RCC 7860 (cell line): ENCODE measurements around the gene OR2H2.
A peak's percentile ranks its signal among the peaks of the same experiment; 100 is the strongest.

Experiments used
- DNase-seq: peaks from one replicate; pipeline ENCODE4 v3.0.0-alpha.2; 2015; ENCODE audit warnings: low spot score
- FAIRE-seq: peaks from 2 replicates; lab custom pipeline; 2012; peaks lifted over from hg19 to GRCh38; lab: Jason Lieb, UNC

The OR2H2 gene

DNA sequence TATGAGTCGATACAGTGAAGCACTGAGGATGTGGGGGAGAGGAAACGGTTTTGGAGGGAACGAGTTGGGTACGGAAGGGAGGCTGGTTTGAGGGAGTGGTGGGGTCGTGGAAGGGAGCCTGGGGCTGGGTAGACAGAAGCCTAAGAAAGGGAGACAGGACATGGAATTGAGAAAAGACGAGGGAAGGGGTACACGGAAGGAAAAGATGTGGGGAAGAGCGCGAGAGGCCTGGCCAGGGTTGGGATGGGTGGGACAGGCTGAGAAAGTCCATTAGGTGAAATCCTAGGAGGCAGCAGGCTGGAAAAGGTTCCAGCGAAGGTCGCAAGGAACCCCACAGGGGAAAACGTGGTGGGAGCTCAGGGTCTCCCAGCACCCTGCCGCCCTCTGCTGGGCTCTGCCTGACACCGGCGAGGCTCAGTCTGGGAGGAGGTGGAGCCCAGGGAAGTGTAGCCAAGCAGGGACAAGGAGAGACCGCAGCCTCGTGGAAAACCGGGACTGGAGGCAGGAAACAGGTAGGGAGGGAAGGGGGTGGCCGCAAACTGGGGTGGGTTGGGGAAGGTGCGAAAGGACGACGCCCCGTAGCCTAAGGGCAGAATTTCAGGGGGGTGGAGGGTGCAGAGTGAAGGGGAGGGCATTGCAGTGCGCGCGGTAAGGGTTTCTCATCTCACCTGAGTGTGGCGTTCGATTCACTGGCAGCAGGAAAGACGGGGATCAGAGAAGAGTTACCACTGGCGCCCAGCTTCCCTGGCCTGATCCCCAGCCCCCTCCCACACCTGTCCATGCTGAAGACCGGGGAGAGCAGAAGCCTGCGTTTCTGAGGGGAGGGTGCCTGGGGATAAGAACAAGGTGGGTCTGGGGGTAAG, 43.7 kb downstream of the OR2H2 start:
- FAIRE-seq, result no peak

DNA sequence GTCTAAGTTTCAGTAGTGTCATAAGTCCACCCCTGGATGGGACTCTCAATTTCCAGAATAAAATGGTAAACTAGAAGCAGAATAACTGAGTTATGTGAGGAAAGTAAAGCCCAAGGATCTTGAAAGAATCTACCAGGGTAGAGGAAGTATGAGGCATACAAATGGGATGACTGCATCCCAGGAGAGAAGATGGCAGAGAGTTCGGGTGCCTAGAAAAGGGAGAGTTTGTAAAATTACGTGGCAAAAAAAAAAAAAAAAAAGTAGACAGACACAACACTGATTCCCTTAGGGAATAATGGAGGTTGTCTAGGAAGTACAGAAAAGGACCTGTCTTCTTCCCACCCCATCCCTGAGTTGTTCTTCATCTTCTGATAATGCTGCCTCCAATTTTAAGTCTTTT, 44.6 kb downstream of the OR2H2 start:
- FAIRE-seq (no peak), DNase-seq (no peak)

More for the DNA sequence above, 43.7 kb downstream of the OR2H2 start:
- peak; percentile 6 for DNase-seq

DNA sequence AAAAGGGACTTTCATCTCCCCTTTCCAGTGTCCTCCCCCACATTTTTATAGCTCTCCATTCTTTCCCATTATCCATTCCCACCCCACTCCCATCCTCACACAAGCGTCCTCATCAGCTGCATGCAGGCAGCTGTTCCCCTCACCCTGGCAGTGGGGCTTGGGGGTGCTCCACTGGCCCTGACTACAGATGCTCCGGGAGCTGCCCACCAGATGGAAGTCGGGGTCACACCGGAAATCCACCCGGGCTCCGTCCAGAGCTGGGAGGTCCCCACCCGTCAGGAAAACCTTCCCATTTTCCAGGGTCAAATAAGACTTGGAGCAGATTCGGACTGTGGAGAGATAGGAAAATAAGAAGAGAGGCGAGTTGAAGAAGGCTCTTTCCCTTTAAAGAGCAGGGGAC, 45.4 kb downstream of the OR2H2 start:
- no peak for DNase-seq
- FAIRE-seq, result no peak

DNA sequence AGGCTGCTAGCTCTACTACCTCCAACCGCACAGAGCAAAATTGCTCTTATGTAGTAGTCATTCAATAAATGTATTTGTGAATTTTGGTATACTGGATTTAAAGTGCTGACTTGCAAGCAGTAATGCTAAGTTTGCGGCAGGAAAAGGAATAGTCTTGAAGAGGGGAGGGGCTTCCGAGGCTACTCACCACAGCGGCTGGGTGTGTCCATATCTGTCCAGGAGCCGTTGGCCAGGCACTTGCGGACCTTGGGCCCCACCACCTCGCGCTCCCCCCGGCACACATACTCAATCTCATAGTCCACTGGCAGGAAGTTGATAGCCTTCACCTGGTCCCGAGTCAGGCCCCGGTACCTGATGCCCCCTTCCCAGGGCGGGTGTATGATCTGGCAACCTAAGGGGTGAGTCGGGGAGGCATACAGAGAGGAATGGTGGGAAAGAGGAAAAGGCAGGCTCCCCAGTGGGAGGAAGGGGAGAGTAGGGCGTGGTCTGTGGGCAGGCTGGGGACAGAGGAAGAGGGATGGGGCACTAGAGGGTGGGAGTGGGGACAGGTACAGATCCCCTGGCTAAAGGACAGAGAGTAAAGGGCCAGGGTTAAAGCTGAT, 46.4 kb downstream of the OR2H2 start:
- DNase-seq (no peak), FAIRE-seq (no peak)

DNA sequence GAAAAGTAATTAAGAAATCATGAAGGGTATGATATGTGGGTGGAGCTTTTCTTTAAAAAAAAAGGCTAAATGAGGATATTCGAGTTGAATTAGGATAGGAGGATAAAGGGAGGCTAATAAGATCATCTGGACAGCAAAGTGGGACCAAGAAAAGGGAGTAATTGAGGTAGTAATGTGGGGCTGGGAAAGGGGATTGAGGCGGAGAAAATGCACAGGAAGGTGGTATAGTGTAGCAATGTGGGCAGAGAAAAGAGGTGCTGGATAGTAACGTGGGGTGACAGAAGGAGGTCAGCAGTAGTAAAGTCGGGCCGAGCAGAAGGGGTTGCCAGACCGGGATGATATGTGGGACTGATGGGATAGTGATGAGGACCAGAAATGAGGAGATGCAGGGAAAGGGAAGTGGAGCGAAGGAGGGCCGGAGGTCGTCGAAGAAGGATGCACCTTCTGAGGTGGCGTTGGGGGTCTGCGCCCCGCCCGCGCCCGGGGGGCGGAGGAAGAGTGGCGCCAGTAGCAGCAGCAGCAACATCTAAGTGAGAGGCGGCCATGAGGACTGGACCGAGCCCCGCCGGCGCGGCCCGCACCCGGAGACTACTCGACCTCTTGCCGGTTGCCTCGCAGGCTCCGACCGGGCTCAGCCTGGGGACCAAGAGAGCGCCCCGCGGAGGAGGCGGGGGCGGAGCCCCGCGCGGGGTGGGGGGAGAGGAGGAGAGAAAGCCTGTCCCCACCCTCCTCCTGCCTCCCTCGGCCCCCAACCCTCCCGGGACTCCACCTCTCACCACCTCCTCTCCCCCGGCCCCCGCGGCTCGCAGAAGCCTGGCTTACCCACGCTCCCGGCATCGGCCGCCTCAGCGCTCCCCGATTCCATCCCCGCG, 47.2 kb downstream of the OR2H2 start:
- no peak for DNase-seq
- FAIRE-seq, result no peak

DNA sequence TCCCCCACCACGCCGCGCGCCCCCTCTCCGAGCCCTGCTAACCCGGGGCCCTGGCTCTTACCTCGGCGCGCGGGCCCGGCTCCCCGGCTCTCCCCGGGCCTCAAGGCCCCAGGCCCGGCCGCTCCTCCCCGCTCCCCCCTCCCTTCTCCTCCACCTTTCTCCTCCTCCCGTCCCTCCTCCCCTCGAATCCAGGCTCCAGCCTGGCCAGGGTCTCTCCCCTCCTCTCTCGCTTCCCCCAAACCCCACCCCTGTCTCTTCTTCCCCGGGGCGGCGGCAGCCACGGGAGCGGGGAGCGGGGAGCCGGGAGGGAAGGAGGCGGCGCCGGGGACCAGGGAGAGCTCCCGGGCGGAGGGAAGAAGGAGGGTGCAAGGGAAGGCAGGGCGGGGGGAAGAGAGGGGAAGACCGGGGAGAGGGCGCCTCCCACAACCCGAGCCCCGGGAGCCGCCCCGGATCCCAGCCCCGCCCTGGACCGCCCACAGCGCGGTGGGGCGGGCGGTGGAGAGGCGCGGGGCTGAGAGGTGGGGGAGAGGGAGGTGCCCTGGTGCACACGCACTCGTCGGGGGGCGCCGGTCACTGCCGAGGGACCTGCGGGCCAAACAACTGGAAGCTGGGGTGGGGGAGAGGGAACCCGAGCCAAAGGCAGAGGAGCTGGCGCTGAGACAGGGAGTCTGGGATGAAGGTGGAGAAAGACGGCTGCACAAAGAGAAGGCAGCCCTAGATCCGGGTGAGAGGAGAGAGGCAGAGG, 48.0 kb downstream of the OR2H2 start, which contains the start of gene GABBR1:
Gene GABBR1 (minus strand): TSS at position 395 of the 745 bp plus-strand sequence. CDS start 798 bp downstream, outside the sequence.
- FAIRE-seq, result no peak

DNA sequence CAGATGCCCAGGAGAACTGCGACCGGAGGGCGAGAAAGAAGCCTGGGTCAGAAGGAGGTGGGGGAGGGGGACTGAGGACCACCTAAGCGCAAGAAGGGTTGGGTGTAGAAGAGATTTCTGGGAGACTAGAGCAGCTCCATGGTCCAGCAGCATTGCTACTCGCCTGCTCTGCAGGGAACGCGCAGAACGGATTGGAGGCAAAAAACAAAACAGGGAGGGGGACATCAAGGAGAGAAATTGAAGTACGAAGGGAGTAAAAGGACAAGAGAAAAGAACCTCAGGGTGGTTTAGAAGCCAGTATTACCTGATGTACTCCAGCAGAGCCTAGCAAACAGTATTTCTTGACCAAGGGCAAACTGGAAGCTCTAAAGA, 48.6 kb downstream of the OR2H2 start:
- FAIRE-seq (no peak), DNase-seq (no peak)

More for the DNA sequence above, 48.0 kb downstream of the OR2H2 start, which contains the start of gene GABBR1:
- DNase-seq, result peak; percentile 38

DNA sequence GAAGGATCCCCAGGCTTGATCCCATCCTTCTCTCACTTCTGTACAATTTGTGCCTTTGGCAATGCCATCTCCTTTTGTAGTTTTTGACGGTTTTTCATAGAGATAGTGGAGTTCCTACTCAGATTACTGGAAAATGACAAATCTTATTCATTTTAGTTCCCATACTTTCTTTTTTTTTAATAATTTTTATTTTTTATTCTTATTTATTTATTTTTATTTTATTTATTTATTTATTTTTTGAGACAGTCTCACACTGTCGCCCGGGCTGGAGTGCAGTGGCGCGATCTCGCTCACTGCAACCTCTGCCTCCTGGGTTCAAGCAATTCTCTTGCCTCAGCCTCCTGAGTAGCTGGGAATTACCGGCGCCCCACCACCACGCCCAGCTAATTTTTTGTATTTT, 52.3 kb downstream of the OR2H2 start:
- DNase-seq (no peak), FAIRE-seq (no peak)
